Naive thymus-derived CD8-positive, alpha-beta T cell (primary cell): Measurements from ENCODE around the gene SMARCA4. TPM values are rescaled to one million over a fixed set of nuclear protein-coding genes. Genes with fewer than 3 reads are reported as not detected.

Experiments
- ATAC-seq, 2 donors: fragments of 150-1000 bp; cut with Tn5 transposase in 1 of 2; sonication (Bioruptor Pico), chemical (Tn5 transposase) in 1 of 2; 1 replicate in 1 of 2; 2 replicates in 1 of 2; pipeline ENCODE4 v1.10.0; 2021; ENCODE audit warnings: mild to moderate bottlenecking in 2 of 2, moderate library complexity in 2 of 2
- POLR2A ChIA-PET: fragments of 350-600 bp; sonication (Branson Sonifier 250); formaldehyde crosslinking; loops from one replicate; lab custom pipeline; 2021; ENCODE audit warnings: antibody characterized with exemption; lab: Charles Lee
- DNase-seq, 10 donors: peaks; one replicate each; pipeline versions ENCODE4 v3.0.0 to v3.0.0-alpha.2; 2020 to 2022
- H3K27ac Mint-ChIP-seq, 10 donors: one replicate each; pipeline ENCODE4 v1.8.0; 2020 to 2022; ENCODE audit warnings: mild to moderate bottlenecking in 10 of 10, mixed read lengths in 10 of 10, moderate library complexity in 4 of 10, inconsistent platforms in 1 of 10
- H3K27me3 Mint-ChIP-seq, 5 donors: one replicate each; pipeline ENCODE4 v1.8.0; 2021 to 2022; ENCODE audit warnings: mixed read lengths in 5 of 5
- H3K36me3 Mint-ChIP-seq, 3 donors: one replicate each; pipeline ENCODE4 v1.8.0; 2020 to 2022; ENCODE audit warnings: mixed read lengths in 3 of 3, mild to moderate bottlenecking in 2 of 3, inconsistent platforms in 1 of 3
- H3K4me1 Mint-ChIP-seq, 4 donors: one replicate each; pipeline ENCODE4 v1.8.0; 2021 to 2022; ENCODE audit warnings: mixed read lengths in 4 of 4
- H3K4me3 Mint-ChIP-seq, 10 donors: one replicate each; pipeline ENCODE4 v1.8.0; 2020 to 2022; ENCODE audit warnings: mild to moderate bottlenecking in 10 of 10, mixed read lengths in 10 of 10, moderate library complexity in 6 of 10, inconsistent platforms in 1 of 10
- H3K9me3 Mint-ChIP-seq, 9 donors: one replicate each; pipeline ENCODE4 v1.8.0; 2020 to 2022; ENCODE audit warnings: mixed read lengths in 9 of 9, mild to moderate bottlenecking in 3 of 9, inconsistent platforms in 1 of 9, moderate library complexity in 1 of 9
- polyA plus RNA-seq, 3 donors: library from polyadenylated mRNA; unstranded; fragments of 300-500 nt; fragmentation: Illumina TruSeq; gene quantifications; one replicate each; pipeline ENCODE4 v1.2.3, GENCODE V29; 2021
- total RNA-seq, 8 experiments: library from RNA in 2 of 8; stranded (reverse) in 2 of 8; gene quantifications; one replicate each; pipeline ENCODE4 v1.2.3 and lab custom pipeline; 2021 to 2026

Gene SMARCA4
- total RNA-seq: 100 to 1,000 TPM; 100 to 108 TPM
- polyA plus RNA-seq: 10 to 100 TPM in 2 of 3 donors, 1 to 10 TPM in 1; 6.0 to 29.5 (median 12.6) TPM
- total RNA-seq (lab: John Stamatoyannopoulos, UW): 122 to 221 (median 147) reads per million in 6 experiments

- DNase-seq: peak; percentile 94 to 100 (median 99)
- H3K4me3 Mint-ChIP-seq: peak within 1 kb of the TSS; percentile 86 to 95 (median 90)
- peaks cover 10 to 48% (median 39%) of the 10 kb centered on the region in 4 donors for H3K4me1 Mint-ChIP-seq
- POLR2A ChIA-PET: interaction anchor here (0.6 to 1.5 kb wide), 12 partner anchors 20 to 1600 kb away, joined by 3 to 8 read pairs (median 3); partner anchors contain the start of genes LDLR, SWSAP1 and TMED1
- no peaks in the 10 kb centered on the region for H3K9me3 Mint-ChIP-seq
- H3K27ac Mint-ChIP-seq: peak within 1 kb of the TSS; percentile 86 to 96 (median 94)
- H3K36me3 Mint-ChIP-seq: no peaks in the 10 kb centered on the region
- ATAC-seq: peak; percentile 70 to 75
- H3K27me3 Mint-ChIP-seq: no peaks in the 10 kb centered on the region
These were observed at the start of gene SMARCA4 for GRCh38 chr19:10960314-10961072. Gene SMARCA4, plus strand, starts transcription at chr19:10961030. Its CDS starts 23,122 bp downstream, at chr19:10984152.

GRCh38 chr19:10911579-10912363, 49.1 kb upstream of the SMARCA4 start:
- peaks cover 0 to 50% (median 7%) of the 10 kb centered on the region in 3 donors for H3K36me3 Mint-ChIP-seq
- peak overlapping the region in 1 of 10 donors; percentile 51 for H3K27ac Mint-ChIP-seq
- ATAC-seq (no peak), DNase-seq (no peak)
- POLR2A ChIA-PET: interaction anchor here (0.7 kb wide), 1 partner anchor 19 kb away, joined by 3 read pairs; no protein-coding TSS in a partner anchor
- H3K4me1 Mint-ChIP-seq: no peaks in the 10 kb centered on the region
- H3K4me3 Mint-ChIP-seq: no peak overlapping the region
- H3K9me3 Mint-ChIP-seq: no peaks in the 10 kb centered on the region
- H3K27me3 Mint-ChIP-seq: no peaks in the 10 kb centered on the region

GRCh38 chr19:10912619-10913018, 48.2 kb upstream of the SMARCA4 start:
- DNase-seq: no peak
- Mint-ChIP-seq H3K4me1 (no peaks in the 10 kb centered on the region), H3K27me3 (no peaks in the 10 kb centered on the region), H3K36me3 (peaks cover 0 to 48% (median 7%) of the 10 kb centered on the region in 3 donors), H3K9me3 (no peaks in the 10 kb centered on the region), H3K27ac (no peak overlapping the region), H3K4me3 (no peak overlapping the region)
- no peak for ATAC-seq
- POLR2A ChIA-PET: no interaction called here

- ATAC-seq: no peak
- POLR2A ChIA-PET: no interaction called here
- peaks cover 0 to 42% (median 9%) of the 10 kb centered on the region in 3 donors for H3K36me3 Mint-ChIP-seq
- DNase-seq: no peak
- no peaks in the 10 kb centered on the region for H3K9me3 Mint-ChIP-seq
- no peak overlapping the region for H3K27ac Mint-ChIP-seq
- no peaks in the 10 kb centered on the region for H3K4me1 Mint-ChIP-seq
- H3K4me3 Mint-ChIP-seq: no peak overlapping the region
- no peaks in the 10 kb centered on the region for H3K27me3 Mint-ChIP-seq
These were observed 47.0 kb upstream of the SMARCA4 start for GRCh38 chr19:10913716-10914340.

- H3K4me1 Mint-ChIP-seq: no peaks in the 10 kb centered on the region
- DNase-seq: no peak
- no peak overlapping the region for H3K4me3 Mint-ChIP-seq
- no peak for ATAC-seq
- no peak overlapping the region for H3K27ac Mint-ChIP-seq
- peaks cover 0 to 35% (median 6%) of the 10 kb centered on the region in 3 donors for H3K36me3 Mint-ChIP-seq
- no peaks in the 10 kb centered on the region for H3K9me3 Mint-ChIP-seq
- POLR2A ChIA-PET: interaction anchor here (0.6 kb wide), 1 partner anchor 428 kb away, joined by 3 read pairs; no protein-coding TSS in a partner anchor
- no peaks in the 10 kb centered on the region for H3K27me3 Mint-ChIP-seq
These were observed 45.4 kb upstream of the SMARCA4 start for GRCh38 chr19:10915130-10916091.

- Mint-ChIP-seq H3K4me1 (no peaks in the 10 kb centered on the region), H3K27me3 (no peaks in the 10 kb centered on the region), H3K36me3 (peaks cover 0 to 39% (median 6%) of the 10 kb centered on the region in 3 donors), H3K4me3 (no peak overlapping the region), H3K9me3 (no peaks in the 10 kb centered on the region), H3K27ac (no peak overlapping the region)
- ATAC-seq (no peak), DNase-seq (no peak)
- POLR2A ChIA-PET: no interaction called here
These were observed 44.2 kb upstream of the SMARCA4 start for GRCh38 chr19:10916602-10917001.

GRCh38 chr19:10918359-10918758, 42.5 kb upstream of the SMARCA4 start:
- POLR2A ChIA-PET: no interaction called here
- Mint-ChIP-seq H3K27ac (peak overlapping the region in 2 of 10 donors; percentile 34 to 65), H3K4me3 (no peak overlapping the region), H3K4me1 (no peaks in the 10 kb centered on the region), H3K9me3 (no peaks in the 10 kb centered on the region), H3K36me3 (peaks cover 0 to 37% (median 2%) of the 10 kb centered on the region in 3 donors), H3K27me3 (no peaks in the 10 kb centered on the region)
- no peak for DNase-seq
- no peak for ATAC-seq

- Mint-ChIP-seq H3K4me1 (peaks cover 0 to 4% (median under 1%) of the 10 kb centered on the region in 4 donors), H3K27ac (peak overlapping the region in 3 of 10 donors; percentile 33 to 66 (median 61)), H3K9me3 (no peaks in the 10 kb centered on the region), H3K4me3 (no peak overlapping the region), H3K36me3 (peaks cover 0 to 39% (median 2%) of the 10 kb centered on the region in 3 donors), H3K27me3 (no peaks in the 10 kb centered on the region)
- ATAC-seq (no peak), DNase-seq (no peak)
- POLR2A ChIA-PET: no interaction called here
These were observed 41.2 kb upstream of the SMARCA4 start for GRCh38 chr19:10919352-10920287.

GRCh38 chr19:10920288-10920655, 40.6 kb upstream of the SMARCA4 start:
- peak overlapping the region in 2 of 10 donors; percentile 33 to 66 for H3K27ac Mint-ChIP-seq
- POLR2A ChIA-PET: no interaction called here
- no peak overlapping the region for H3K4me3 Mint-ChIP-seq
- ATAC-seq (no peak), DNase-seq (no peak)
- H3K9me3 Mint-ChIP-seq: no peaks in the 10 kb centered on the region
- H3K4me1 Mint-ChIP-seq: peaks cover 0 to 5% (median 1%) of the 10 kb centered on the region in 4 donors
- peaks cover 0 to 44% (median 2%) of the 10 kb centered on the region in 3 donors for H3K36me3 Mint-ChIP-seq
- H3K27me3 Mint-ChIP-seq: no peaks in the 10 kb centered on the region

- POLR2A ChIA-PET: no interaction called here
- DNase-seq: no peak
- Mint-ChIP-seq H3K4me1 (peaks cover 0 to 5% (median 1%) of the 10 kb centered on the region in 4 donors), H3K27me3 (no peaks in the 10 kb centered on the region), H3K27ac (no peak overlapping the region), H3K36me3 (peaks cover 0 to 48% (median 2%) of the 10 kb centered on the region in 3 donors), H3K4me3 (no peak overlapping the region), H3K9me3 (no peaks in the 10 kb centered on the region)
- ATAC-seq: no peak
These were observed 40.0 kb upstream of the SMARCA4 start for GRCh38 chr19:10920781-10921180.
